PC-3 (cell line): ENCODE data around the gene GHDC. TPM values are rescaled to one million over a fixed set of nuclear protein-coding genes. Genes with fewer than 3 reads are reported as not detected.

ENCODE experiments used
- ATAC-seq: fragments of 200-7000 bp; cut with Tn5 transposase; 2 replicates; pipeline ENCODE4 v1.9.1; 2020; ENCODE audit warnings: mild to moderate bottlenecking, moderate library complexity
- BruUV-seq: library from RNA; stranded (reverse); fragments of 400-500 nt; replicated peaks from 2 replicates; lab custom pipeline; 2021; lab: Mats Ljungman, UMichigan
- CTCF ChIA-PET: fragments of 300-600 bp; sonication (Branson Sonifier 250); formaldehyde crosslinking; loops from one replicate; lab custom pipeline; 2022; ENCODE audit warnings: antibody characterized with exemption; lab: Charles Lee
- POLR2A ChIA-PET: fragments of 300-600 bp; sonication (Branson Sonifier 250); formaldehyde crosslinking; loops from one replicate; lab custom pipeline; 2022; ENCODE audit warnings: antibody characterized with exemption; ENCODE audit not compliant: unreplicated experiment; lab: Charles Lee
- DNase-seq: peaks from one replicate; pipeline ENCODE4 v3.0.0-alpha.2; 2015
- H2AFZ ChIP-seq: fragments of 300-600 bp; sonication (generic); 2 replicates; pipeline ENCODE4 v1.6.0; 2016; ENCODE audit warnings: antibody characterized with exemption, low read length
- H3F3A ChIP-seq: fragments of 300-600 bp; sonication (generic); one replicate; pipeline ENCODE4 v1.6.0; 2017; ENCODE audit warnings: antibody characterized with exemption, low read length, control low read depth, mild to moderate bottlenecking; ENCODE audit not compliant: unreplicated experiment
- H3K27ac ChIP-seq: fragments of 300-600 bp; sonication (generic); 2 replicates; pipeline ENCODE4 v1.5.1; 2016; ENCODE audit warnings: mild to moderate bottlenecking, low read length
- H3K27me3 ChIP-seq: fragments of 300-600 bp; sonication (generic); 2 replicates; pipeline ENCODE4 v1.6.1; 2016; ENCODE audit warnings: low read length, mixed read lengths
- H3K36me3 ChIP-seq: fragments of 300-600 bp; sonication (generic); 2 replicates; pipeline ENCODE4 v1.6.1; 2016; ENCODE audit warnings: low read depth, mixed run types, low read length, mixed read lengths
- H3K4me1 ChIP-seq: fragments of 300-600 bp; sonication (generic); 2 replicates; pipeline ENCODE4 v1.5.1; 2016; ENCODE audit warnings: low read length; ENCODE audit not compliant: insufficient read depth
- H3K4me2 ChIP-seq: fragments of 300-600 bp; sonication (generic); 2 replicates; pipeline ENCODE4 v1.6.0; 2016; ENCODE audit warnings: low read length
- H3K4me3 ChIP-seq: fragments of 300-600 bp; sonication (generic); 2 replicates; pipeline ENCODE4 v1.5.1; 2016; ENCODE audit warnings: mild to moderate bottlenecking, low read length, mixed read lengths
- H3K79me2 ChIP-seq: fragments of 300-600 bp; sonication (generic); 2 replicates; pipeline ENCODE4 v1.6.1; 2017; ENCODE audit warnings: low read length, mixed read lengths
- H3K9ac ChIP-seq: fragments of 300-600 bp; sonication (generic); 2 replicates; pipeline ENCODE4 v1.6.0; 2016; ENCODE audit warnings: mild to moderate bottlenecking, low read length
- H3K9me2 ChIP-seq: fragments of 300-600 bp; sonication (generic); replicated peaks from 2 replicates; pipeline ENCODE4 v1.6.1; 2016; ENCODE audit warnings: mixed run types, low read length, mixed read lengths
- H3K9me3 ChIP-seq: fragments of 300-600 bp; sonication (generic); 2 replicates; pipeline ENCODE4 v1.6.1; 2016; ENCODE audit warnings: low read length, mixed read lengths
- H4K20me1 ChIP-seq: fragments of 300-600 bp; sonication (generic); 2 replicates; pipeline ENCODE4 v1.6.1; 2016; ENCODE audit warnings: low read length, mixed read lengths
- CTCF ChIP-seq: fragments of 300-600 bp; sonication (generic); conservative IDR thresholded peaks from 2 replicates; pipeline ENCODE4 v1.5.1; 2017; ENCODE audit warnings: antibody characterized with exemption, low read depth, mild to moderate bottlenecking, low read length
- EZH2 ChIP-seq: fragments of 300-600 bp; sonication (generic); IDR thresholded peaks from one replicate; pipeline ENCODE4 v1.6.1; 2017; ENCODE audit warnings: antibody characterized with exemption, mild to moderate bottlenecking, low read length; ENCODE audit not compliant: unreplicated experiment
- EZH2phosphoT487 ChIP-seq: fragments of 300-600 bp; sonication (generic); IDR thresholded peaks from 2 replicates; pipeline ENCODE4 v1.6.1; 2018; ENCODE audit warnings: mild to moderate bottlenecking, antibody characterized with exemption, low read length, borderline replicate concordance
- intact Hi-C: fragments of 100-400 bp; cut with micrococcal nuclease; formaldehyde crosslinking; loops from 2 replicates; pipeline ENCODE4 v1.9.0; 2023
- total RNA-seq: library from RNA; depleted of rRNA; stranded (reverse); fragments of >200 nt; gene quantifications from 2 replicates; pipeline ENCODE4 v1.2.3, GENCODE V29; 2014

Gene GHDC
- total RNA-seq, 1 experiment from 2014 or later, result not detected

DNA sequence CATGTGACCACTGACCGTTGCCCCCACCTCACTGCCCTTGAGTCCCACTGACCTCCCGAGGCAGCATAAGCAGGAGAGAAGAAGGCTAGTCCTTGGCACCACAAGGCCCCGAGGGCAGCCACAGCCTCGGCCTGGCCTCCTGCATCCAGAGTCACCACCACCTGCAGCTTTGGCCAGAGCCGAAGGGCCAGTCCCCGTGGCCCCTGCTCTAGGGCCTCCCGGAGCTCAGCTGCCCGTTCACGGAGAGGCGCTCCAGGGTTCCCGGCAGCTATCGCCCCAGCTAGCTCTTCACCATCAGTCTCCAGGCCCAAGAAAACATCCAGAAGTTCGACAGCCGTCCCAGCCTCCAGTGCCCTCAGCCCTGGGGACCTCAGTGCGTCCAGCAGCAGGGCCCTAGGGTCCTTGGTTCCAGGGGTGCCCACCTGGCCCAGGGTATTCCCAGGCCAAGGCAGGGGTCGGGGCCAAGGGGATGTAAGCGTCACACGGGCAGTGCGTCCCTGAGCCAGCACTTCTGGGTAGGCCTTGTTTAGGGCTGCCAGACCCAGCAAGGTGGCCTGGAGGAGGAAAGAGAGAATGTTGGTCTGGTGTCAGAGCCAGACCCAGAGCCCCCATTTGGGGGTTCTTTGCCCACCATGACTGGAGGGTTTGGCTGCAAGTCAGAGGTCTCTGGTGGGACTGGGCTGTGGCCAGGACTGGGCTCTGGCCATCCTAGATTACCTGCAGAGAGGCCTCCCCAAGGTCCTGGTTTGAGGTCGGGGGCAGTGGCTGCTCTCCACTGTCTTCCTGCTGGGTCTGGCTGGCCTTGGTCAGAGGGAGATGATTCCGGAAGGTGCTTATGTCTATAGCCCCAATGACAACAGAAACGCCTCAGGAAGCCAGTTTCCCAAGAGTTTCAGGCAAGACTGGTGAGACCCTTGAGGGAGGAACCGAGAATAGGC, 1.8 kb downstream of the GHDC start:
- Histone ChIP-seq H4K20me1 (no peaks in the 10 kb centered on the region), H3K9me3 (no peaks in the 10 kb centered on the region), H3K79me2 (no peaks in the 10 kb centered on the region), H3K27ac (no peak overlapping the region), H2AFZ (no peak overlapping the region), H3K9ac (no peak overlapping the region), H3K27me3 (no peaks in the 10 kb centered on the region), H3K4me3 (no peak overlapping the region), H3K36me3 (no peaks in the 10 kb centered on the region), H3F3A (no peaks in the 10 kb centered on the region), H3K4me1 (no peaks in the 10 kb centered on the region), H3K4me2 (no peak overlapping the region), H3K9me2 (no peaks in the 10 kb centered on the region)
- POLR2A ChIA-PET, result no interaction called here
- CTCF ChIA-PET, result no interaction called here
- no TSS peak for BruUV-seq
- no peak for DNase-seq
- TF ChIP-seq EZH2phosphoT487 (no peak), CTCF (no peak), EZH2 (no peak)
- ATAC-seq, result no peak
- intact Hi-C loops, result no loop called here

DNA sequence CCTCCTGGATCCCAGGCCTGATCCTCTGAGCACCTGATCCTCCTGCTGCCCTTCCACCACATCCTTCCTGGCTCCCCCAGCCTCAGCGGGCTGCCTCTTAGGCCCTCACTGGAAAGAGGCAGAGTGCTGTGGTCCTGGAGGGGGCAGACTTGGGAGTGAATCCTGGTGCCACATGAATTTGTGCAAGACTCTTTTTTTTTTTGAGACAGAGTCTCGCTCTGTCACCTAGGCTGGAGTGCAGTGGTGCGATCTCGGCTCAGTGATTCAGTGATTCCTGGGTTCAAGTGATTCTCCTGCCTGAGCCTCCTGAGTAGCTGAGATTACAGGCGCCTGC, 3.1 kb downstream of the GHDC start:
- Histone ChIP-seq H3K27ac (no peak overlapping the region), H3K36me3 (no peaks in the 10 kb centered on the region), H3K4me3 (no peak overlapping the region), H2AFZ (no peak overlapping the region), H3K9me2 (no peaks in the 10 kb centered on the region), H3K27me3 (no peaks in the 10 kb centered on the region), H3F3A (no peaks in the 10 kb centered on the region), H3K4me2 (no peak overlapping the region), H3K4me1 (no peaks in the 10 kb centered on the region), H4K20me1 (no peaks in the 10 kb centered on the region), H3K9me3 (no peaks in the 10 kb centered on the region), H3K9ac (no peak overlapping the region), H3K79me2 (no peaks in the 10 kb centered on the region)
- ATAC-seq (no peak), DNase-seq (no peak)
- intact Hi-C loops, result no loop called here
- ChIA-PET CTCF (no interaction called here), POLR2A (no interaction called here)
- no peak for TF ChIP-seq EZH2
- TF ChIP-seq EZH2phosphoT487, result no peak
- TF ChIP-seq CTCF, result no peak
- no TSS peak for BruUV-seq
